ENCODE results near the gene ZNF423. TPM values are rescaled to one million over a fixed set of nuclear protein-coding genes. Genes with fewer than 3 reads are reported as not detected.

Gene ZNF423
- total RNA-seq, 4 donors from 2014 or later, result 4.1 to 20.2 (median 10.3) TPM

DNA sequence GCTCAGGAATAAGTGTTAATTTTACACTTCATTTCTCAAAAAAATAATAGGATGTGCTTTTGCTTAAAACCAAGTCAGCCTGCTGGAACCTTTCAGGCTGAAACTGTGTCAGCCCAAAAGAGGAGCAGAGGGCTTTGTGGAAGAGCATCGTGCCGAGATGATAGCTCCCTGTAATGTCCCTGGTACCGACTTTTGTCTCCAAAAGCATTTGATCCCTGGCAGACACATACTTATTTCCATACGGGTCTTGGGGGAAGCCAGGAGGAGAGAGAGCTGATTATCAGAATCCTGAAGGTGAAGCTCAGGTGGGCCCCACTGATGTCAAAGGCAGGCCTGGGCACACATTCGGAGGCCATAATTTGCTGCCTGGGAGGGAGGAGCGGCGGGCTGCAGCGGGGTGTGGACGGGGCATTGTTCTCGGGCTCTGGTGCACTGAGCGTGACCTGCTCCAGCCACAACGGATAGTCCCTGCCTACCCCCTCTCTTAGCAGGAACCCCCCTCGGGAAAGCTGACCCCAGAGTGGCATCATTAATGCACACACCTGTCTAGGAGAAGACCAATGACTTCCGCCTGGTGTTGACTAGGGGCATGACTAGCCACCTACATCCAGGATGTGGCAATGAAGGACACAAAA is 326.4 kb downstream of the ZNF423 start:
- TF ChIP-seq, protein P1, sequence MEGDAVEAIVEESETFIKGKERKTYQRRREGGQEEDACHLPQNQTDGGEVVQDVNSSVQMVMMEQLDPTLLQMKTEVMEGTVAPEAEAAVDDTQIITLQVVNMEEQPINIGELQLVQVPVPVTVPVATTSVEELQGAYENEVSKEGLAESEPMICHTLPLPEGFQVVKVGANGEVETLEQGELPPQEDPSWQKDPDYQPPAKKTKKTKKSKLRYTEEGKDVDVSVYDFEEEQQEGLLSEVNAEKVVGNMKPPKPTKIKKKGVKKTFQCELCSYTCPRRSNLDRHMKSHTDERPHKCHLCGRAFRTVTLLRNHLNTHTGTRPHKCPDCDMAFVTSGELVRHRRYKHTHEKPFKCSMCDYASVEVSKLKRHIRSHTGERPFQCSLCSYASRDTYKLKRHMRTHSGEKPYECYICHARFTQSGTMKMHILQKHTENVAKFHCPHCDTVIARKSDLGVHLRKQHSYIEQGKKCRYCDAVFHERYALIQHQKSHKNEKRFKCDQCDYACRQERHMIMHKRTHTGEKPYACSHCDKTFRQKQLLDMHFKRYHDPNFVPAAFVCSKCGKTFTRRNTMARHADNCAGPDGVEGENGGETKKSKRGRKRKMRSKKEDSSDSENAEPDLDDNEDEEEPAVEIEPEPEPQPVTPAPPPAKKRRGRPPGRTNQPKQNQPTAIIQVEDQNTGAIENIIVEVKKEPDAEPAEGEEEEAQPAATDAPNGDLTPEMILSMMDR (IDR thresholded peaks at IDR 0.05; ENCODE audit: low read depth), result no peak

DNA sequence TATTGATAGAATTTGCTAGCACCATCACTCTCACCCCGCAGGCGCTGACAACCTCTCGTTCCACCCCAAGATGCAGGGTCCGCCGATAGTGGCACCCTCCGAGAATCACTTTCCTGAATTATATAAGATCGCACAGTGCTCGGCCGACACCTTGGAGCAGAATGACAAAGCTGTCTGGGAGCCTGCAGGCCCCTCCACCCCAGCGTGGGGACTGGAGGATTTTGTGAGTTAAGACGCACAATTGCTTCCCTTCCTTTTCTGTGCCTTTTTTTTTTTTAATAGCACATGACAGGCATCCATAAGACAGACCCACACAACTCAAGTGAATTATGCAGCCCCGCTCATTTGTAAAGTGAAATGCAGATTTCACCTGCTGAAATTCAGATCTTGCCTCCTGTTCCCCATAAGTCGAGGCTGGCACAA is 327.0 kb downstream of the ZNF423 start:
- TF ChIP-seq, protein P1 (IDR thresholded peaks at IDR 0.05; ENCODE audit: low read depth), result no peak

DNA sequence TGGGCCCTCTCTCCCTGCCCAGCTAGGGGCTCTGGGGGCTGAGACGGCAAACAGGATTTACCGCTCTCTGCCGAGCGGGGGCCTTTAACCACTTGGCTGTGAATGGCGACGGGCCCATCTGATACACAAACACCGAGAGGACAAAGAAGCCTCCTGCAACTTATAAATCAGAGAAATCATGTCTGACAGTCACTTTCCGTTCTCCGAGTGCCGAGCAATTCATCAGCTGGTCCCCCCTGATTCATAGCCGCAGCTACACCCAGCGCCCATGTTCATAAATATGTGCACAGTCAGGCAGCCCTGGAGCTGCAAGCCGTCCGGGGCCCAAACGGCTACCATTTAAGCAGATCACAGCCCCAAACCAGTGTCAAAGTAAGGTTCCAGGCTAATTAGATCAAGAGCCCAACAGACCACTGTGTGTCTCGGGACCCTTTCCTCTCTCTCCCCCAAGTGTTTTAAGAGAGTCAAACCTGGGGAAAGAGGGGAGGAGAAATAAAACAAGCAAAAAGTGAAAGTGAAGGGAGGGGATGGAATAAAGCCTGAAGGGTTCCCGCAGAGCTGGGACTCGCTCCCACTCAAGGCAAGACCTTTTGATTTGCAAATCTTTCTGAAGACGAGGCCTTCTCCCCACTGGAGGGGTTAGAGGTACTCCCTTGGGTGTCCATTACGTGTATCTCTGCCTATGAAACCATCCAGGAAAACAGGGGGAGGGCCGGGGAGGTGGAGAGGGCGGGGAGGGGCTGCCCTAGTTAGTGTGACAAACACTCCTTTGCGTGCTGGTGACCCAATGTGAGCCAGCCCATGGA is 327.6 kb downstream of the ZNF423 start:
- TF ChIP-seq, protein P1 (IDR thresholded peaks at IDR 0.05; ENCODE audit: low read depth), result no peak

DNA sequence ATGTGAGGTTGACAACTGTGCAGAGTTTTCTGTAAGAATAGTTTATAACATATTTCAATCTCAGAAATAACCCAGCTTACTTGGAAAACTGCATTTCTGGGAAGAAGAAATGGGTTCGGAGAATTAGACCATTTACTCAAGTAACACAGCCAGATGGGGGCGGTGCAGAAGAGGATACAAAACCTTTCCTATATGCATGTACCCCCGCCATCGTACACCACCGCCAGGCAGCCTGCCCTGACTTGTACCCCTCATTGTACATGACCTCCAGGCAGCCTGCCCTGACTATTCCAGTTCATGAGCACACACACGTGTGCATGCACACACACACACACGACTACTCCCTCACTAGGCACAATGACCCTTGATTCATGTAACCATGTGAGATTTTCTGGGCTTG is 328.3 kb downstream of the ZNF423 start:
- TF ChIP-seq, protein P1 (IDR thresholded peaks at IDR 0.05; ENCODE audit: low read depth), result no peak

DNA sequence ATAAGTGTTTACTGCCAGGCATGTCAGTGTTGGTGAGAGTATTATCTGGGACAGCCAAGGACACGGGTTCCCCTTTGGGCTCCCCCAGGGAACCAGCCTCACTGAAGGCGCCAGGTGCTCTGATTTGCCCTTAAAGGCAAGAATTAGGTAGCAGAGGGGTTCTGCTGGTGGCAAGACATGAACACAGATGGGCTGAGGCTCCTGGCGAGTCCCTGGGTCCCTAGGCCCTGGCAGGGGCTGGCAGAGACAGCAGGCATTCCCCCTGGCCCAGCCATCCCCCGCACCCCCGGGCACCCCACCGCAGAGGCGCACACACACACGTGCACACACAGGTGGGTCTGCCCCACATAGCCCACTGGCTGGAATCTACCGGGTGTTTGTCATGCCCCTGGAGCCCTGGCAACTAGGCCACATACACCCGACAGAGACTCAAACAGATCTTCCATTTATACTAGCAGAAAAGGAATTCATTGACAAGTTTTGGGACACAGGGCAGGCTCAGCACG is 329.0 kb downstream of the ZNF423 start:
- TF ChIP-seq, protein P1 (IDR thresholded peaks at IDR 0.05; ENCODE audit: low read depth), result no peak

DNA sequence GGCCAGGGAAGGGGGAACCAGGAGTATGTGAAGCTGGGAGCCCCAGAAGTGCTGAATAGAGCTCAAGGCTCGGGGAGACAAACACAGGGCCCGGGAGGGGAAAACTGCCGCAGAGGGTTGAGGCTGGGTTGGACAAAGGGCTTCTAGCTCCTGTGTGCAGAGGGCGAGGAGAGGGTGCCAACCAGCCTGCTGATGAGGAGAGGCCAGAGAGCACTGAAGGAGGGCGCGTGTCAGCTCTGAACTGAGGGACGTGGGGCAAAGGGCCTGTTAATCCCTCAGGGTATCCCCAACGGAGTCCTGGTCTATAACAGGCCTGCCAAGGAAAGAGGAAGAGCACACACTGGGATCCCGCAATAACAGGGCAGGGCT is 331.0 kb downstream of the ZNF423 start:
- TF ChIP-seq, protein P1 (IDR thresholded peaks at IDR 0.05; ENCODE audit: low read depth), result no peak

DNA sequence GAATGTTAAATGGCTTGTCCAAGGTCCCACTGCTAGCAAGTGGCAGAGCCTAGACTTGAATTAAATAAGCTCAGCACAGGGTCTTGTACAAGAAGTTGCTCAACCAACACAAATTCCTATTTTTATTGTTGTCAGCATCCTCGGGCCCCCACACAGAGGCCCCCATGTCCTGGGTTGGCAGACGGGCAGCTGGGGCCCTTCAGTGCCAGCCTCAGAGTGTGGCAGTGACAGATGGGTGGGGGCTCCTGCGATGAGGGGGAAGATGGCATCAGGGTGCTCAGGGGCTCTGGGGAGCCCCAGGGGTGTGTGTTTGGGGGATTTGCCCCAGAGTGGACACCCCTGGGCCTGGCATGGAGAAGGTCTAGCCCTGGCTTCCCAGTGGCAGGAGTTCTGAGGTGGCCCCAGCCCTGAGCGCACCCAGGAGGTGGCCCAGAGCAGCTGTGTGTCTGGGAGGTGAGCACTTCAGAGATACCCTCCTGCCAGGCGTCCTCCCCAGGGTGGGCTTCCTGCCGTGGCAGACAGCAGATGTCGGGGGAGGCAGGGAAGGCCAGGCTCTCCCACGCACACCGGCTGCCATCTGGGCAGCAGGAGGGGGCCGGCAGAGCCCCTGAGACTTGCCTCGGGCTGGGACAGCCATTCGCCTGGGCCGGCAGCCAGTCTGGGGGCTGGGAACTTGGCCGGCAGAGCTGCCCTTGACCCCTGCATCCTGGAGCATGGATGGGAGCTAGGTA is 331.5 kb downstream of the ZNF423 start:
- TF ChIP-seq, protein P1 (IDR thresholded peaks at IDR 0.05; ENCODE audit: low read depth), result no peak

All from subcutaneous adipose tissue (tissue), 4 donors.